Large intestine (tissue), 3 donors: Measurements from ENCODE around the gene ANKRD18B. TPM values are rescaled to one million over a fixed set of nuclear protein-coding genes. Genes with fewer than 3 reads are reported as not detected.
"Not testable (repeated sequence)": the region's sequence is repeated elsewhere in the genome, so short reads cannot be mapped to it uniquely, and the experiment has no call there.

Source experiments
- DNase-seq, 2 donors: peaks; one replicate each; pipeline versions ENCODE4 v3.0.0 to v3.0.0-alpha.2; 2013
- H3K27ac ChIP-seq: one replicate; pipeline ENCODE4 v1.5.1; 2013; ENCODE audit warnings: low read length
- H3K27me3 ChIP-seq: 2 replicates; pipeline ENCODE4 v1.6.1; 2013; ENCODE audit warnings: low read length; ENCODE audit not compliant: control insufficient read depth, insufficient read depth
- H3K36me3 ChIP-seq: 2 replicates; pipeline ENCODE4 v1.6.1; 2013; ENCODE audit warnings: low read length; ENCODE audit not compliant: control insufficient read depth, insufficient read depth
- H3K4me1 ChIP-seq: one replicate; pipeline ENCODE4 v1.6.1; 2013; ENCODE audit warnings: low read length; ENCODE audit not compliant: control insufficient read depth, insufficient read depth
- H3K4me3 ChIP-seq: one replicate; pipeline ENCODE4 v1.5.1; 2013; ENCODE audit warnings: low read length
- H3K9me3 ChIP-seq: one replicate; pipeline ENCODE4 v1.6.1; 2013; ENCODE audit warnings: mild to moderate bottlenecking, low read depth, low read length, moderate library complexity; ENCODE audit not compliant: control insufficient read depth
- WGBS: methylation state at CpG from one replicate; pipeline ENCODE4 v1.1.5; 2013; ENCODE audit warnings: low lambda C conversion rate; ENCODE audit not compliant: insufficient coverage; 5-methylcytosine and 5-hydroxymethylcytosine counted together
- polyA plus RNA-seq: library from polyadenylated mRNA; unstranded; fragments of 120-200 nt; gene quantifications from one replicate; pipeline ENCODE4 v1.2.1, GENCODE V29; 2013

The ANKRD18B gene
- polyA plus RNA-seq, 1 donor: 0.22 TPM

DNA sequence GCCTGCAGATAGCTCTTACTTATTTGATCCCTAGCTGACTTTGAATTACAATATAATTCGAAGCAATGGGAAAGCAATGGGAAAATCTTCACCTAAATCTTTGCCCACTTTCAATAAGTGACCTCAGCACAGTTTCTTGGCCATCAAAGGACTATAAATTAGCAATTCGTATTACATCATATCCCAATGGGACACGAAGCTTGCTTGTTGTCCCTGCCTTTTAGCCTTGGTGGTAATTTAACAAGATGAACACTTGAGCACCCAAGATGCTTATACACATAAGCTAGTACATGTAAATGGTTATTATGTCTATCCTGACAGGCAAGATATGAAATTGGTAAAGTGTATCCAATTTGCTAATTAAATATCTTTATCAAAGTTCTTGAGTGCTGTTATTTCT, 9.9 kb downstream of the ANKRD18B start:
- not testable (repeated sequence) for H3K36me3 ChIP-seq, DNase-seq, H3K27me3 ChIP-seq, H3K4me1 ChIP-seq, H3K9me3 ChIP-seq, H3K4me3 ChIP-seq, H3K27ac ChIP-seq
- WGBS: no CpG with 5 or more reads among the region's 3 CpGs

DNA sequence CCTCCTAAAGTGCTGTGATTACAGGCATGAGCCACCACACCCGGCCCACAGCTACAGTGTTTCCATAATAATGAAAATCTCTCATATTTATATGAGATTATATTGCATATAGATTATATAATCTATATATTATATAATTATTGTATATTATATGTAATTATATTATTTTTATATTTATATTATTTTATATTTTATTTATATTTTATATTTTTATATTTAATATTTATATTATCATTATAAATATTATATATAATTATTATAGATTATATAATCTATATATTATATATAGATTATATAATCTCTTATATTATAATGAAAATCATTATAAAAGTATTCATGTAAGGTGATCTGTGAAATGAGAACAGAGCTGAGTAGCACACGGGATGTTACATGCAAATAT, 11.5 kb downstream of the ANKRD18B start:
- no peak for DNase-seq
- Histone ChIP-seq H3K27me3 (no peaks in the 10 kb centered on the region), H3K4me1 (no peaks in the 10 kb centered on the region), H3K9me3 (no peaks in the 10 kb centered on the region), H3K4me3 (no peak overlapping the region), H3K27ac (no peak overlapping the region), H3K36me3 (no peaks in the 10 kb centered on the region)
- no CpG with 5 or more reads among the region's 2 CpGs for WGBS

DNA sequence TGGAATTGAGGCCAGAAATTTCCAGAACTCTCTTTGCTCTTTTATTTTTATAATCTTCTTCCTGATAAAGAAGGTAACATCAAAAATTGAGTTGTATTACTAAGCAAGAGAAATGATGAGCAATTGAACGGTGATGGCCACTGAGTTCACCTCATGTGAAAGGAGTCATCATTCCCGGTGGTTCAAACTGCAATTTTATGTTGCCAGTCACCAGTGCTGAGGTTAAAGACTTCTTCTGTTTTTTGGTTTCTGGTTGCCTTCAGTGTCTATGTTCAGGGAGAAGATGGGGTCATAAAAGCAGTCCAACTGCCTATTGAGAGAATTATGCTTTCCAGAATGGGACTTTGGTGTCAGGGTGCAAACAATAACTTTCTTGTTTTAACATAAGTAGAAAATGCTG, 19.4 kb downstream of the ANKRD18B start:
- not testable (repeated sequence) for H3K27me3 ChIP-seq, H3K4me3 ChIP-seq, H3K4me1 ChIP-seq, DNase-seq, H3K9me3 ChIP-seq, H3K27ac ChIP-seq, H3K36me3 ChIP-seq
- WGBS: no CpG with 5 or more reads among the region's 2 CpGs

DNA sequence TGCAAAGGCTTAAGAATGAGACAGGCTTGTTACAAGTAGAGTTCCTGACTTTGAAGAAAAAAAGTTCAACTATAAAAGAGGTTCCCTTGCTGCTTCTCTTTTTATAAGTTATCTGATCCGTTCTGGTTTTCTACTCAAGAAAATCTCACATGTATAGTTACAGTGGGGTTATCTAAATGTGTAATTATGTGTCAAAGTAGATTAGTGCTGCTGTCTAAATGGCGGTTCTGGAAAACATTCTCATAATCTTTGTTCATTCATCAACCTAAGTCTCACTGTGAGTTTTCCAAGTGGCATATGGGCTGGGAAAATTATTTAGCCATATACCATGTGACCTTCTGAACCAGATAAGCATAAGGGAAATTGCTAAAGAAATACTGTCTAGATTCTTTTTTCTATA, 21.7 kb downstream of the ANKRD18B start:
- not testable (repeated sequence) for H3K27ac ChIP-seq, H3K4me1 ChIP-seq, H3K27me3 ChIP-seq, DNase-seq, H3K36me3 ChIP-seq, H3K9me3 ChIP-seq, H3K4me3 ChIP-seq
- no CpG with 5 or more reads among the region's 2 CpGs for WGBS

DNA sequence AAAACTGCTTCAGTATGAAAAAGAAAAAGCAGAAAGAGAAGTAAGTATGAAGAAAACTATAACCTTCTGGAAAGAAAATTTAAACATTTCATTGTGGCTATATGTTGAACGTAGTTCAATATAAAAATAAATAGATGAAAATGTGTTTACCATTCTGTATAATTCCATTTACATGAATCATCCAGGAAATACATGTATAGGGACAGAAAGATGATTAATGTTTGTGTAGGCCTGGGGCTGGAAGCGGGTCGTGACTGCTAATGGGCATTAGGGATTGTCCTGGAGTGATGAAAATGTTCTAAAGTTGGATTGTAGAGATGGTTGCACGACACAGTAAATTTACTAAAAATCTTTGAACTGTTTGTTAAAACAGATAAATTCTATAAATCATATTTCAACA, 24.8 kb downstream of the ANKRD18B start:
- H3K27me3 ChIP-seq, H3K4me1 ChIP-seq, H3K36me3 ChIP-seq, DNase-seq, H3K4me3 ChIP-seq, H3K9me3 ChIP-seq, H3K27ac ChIP-seq: not testable (repeated sequence)
- 80% methylated on average over 1 of the region's 4 CpGs for WGBS

DNA sequence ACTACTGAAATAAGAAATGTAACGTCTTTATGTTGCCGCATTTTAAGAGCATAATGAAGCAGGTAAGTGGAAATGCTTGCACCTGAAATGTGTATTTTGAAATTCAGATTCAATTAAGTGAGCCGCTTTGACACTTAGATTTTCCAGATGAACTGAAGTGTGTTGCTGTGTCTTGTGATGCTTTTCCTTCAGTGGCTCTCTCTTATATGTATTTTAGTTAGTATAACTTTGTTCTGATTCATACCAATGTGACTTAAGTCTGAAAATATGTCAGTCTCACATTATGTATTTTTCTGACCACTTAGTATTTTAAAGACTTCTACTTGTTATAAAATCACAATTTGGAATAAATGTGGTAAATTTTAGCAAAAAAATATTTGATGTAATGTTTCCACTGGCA, 25.4 kb downstream of the ANKRD18B start:
- no CpG with 5 or more reads among the region's 3 CpGs for WGBS
- H3K4me3 ChIP-seq, DNase-seq, H3K36me3 ChIP-seq, H3K27me3 ChIP-seq, H3K9me3 ChIP-seq, H3K27ac ChIP-seq, H3K4me1 ChIP-seq: not testable (repeated sequence)

DNA sequence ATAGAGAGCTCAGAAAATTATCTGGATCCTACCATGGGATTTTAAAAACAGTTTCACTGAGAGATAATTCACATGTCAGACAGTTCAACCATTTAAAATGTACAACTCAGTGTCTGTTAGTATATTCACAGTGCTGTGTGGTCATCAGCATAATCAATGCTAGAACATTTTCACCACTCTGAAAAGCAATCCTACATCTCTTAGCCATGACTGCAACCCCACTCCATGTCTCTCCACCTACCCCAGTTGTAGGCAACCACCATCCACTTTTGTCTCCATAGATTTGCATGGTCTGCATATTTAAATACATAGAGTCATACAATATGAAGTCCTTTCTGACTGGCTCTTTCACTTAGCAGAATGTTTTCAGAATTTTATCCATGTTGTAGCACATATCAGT, 27.1 kb downstream of the ANKRD18B start:
- H3K27me3 ChIP-seq, H3K27ac ChIP-seq, H3K36me3 ChIP-seq, H3K9me3 ChIP-seq, DNase-seq, H3K4me3 ChIP-seq, H3K4me1 ChIP-seq: not testable (repeated sequence)

DNA sequence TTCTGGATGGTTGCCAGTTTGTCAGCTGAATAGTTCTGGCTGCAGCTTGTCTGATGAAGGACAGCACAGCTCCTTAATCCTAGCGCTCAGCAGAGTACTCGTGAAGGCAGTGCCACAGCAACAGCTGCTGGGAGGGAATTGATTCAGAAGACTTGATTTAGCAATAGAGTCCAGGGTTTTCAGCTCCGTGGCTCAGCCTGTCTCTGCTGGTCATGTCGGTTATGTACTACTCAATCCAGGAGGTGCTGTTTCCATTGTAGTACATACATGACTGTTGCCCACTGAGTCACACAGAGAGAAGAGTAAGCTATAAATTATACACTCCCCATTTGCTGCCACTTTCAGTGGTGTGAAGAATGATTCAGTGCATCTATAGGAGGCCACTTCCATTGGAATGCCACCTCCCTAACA, 28.3 kb downstream of the ANKRD18B start:
- not testable (repeated sequence) for H3K27ac ChIP-seq, H3K4me3 ChIP-seq, H3K36me3 ChIP-seq, H3K27me3 ChIP-seq, H3K4me1 ChIP-seq, DNase-seq, H3K9me3 ChIP-seq
- WGBS: no CpG with 5 or more reads among the region's 4 CpGs

DNA sequence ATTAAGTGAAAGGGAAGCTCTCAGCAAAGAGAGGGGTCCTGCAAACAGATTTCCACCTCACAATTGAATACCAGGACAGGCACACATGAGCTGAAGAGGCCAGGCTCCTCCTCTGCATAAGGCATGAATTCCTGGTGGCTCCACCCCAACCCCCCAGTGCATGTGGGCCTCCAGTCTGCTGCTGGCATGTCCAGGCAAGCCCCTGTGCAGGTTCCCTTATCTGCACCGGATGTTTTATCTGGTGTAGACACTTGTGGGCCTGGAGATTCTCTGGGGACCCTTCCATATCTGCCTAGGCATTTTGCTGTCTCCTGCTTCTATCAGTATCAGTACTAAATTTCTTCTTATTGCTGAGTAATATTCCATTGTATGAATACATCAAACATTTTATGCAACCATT, 36.2 kb downstream of the ANKRD18B start:
- H3K4me3 ChIP-seq, H3K4me1 ChIP-seq, DNase-seq, H3K9me3 ChIP-seq, H3K27ac ChIP-seq, H3K27me3 ChIP-seq, H3K36me3 ChIP-seq: not testable (repeated sequence)
- no CpG with 5 or more reads among the region's 1 CpG for whole genome bisulfite sequencing

DNA sequence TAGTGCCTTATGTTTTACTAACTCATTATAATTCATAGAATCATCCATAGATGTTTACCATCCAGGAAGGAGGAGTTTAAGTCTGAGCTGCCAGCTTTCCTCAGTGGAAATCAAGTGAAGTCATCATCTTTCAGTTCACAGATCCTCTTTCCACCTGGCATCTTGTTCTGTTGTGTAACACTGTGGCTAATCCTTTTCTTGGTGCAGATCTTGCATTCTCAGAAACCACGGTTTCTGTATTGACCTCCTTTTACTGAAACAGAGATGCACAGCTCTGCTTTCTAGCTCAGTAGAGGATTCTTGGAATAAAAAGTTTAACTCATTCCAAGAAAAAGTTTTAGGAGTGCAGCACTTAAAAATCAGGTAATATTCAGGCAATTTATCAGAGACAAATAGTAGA, 38.1 kb downstream of the ANKRD18B start:
- H3K27me3 ChIP-seq, H3K36me3 ChIP-seq, H3K9me3 ChIP-seq, DNase-seq, H3K27ac ChIP-seq, H3K4me1 ChIP-seq, H3K4me3 ChIP-seq: not testable (repeated sequence)
- whole genome bisulfite sequencing: no CpG with 5 or more reads among the region's 1 CpG

DNA sequence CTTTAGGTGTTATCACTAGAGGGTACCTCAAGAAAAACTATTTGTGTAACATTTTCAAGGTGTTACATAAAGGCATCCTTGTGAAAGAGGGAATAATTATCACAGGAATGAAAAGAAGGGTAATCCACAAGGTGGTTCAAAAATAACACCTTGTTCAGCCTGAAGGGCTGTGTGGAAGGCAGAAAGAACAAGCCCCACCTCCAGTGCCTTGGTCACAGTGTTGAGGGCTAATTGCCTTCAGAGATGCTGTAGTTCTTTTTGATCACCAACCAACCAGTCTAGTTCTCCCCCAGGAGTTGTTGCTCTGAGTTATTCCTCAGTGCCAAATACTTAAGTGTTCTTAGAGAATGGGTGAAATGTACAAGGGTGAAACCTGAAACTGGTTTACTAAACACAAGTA, 43.7 kb downstream of the ANKRD18B start:
- not testable (repeated sequence) for DNase-seq, H3K9me3 ChIP-seq, H3K27me3 ChIP-seq

DNA sequence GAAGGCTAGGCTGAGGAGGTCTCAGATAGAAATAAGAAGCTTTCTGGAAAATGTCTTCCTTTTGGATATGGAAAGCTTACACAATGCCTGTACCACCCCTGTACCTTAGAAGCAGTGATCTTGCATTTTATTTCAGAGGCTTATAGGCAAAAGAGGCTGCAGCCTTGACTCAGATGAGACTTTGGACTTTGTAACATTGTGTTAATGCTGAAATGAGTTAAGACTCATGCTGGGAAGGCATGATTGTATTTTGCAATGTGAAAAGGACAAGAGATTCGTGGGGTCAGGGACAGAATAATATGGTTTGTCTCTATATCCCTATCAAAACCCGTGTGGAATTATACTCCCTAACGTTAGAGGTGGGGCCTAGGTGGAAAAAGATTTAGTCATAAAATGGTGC, 53.7 kb downstream of the ANKRD18B start:
- no CpG with 5 or more reads among the region's 3 CpGs for WGBS
- H3K27ac ChIP-seq: peak overlapping the region; percentile 71
- H3K4me1 ChIP-seq, H3K36me3 ChIP-seq, H3K9me3 ChIP-seq, H3K27me3 ChIP-seq, H3K4me3 ChIP-seq: not testable (repeated sequence)
- DNase-seq: peak; percentile 52 to 79

More for the DNA sequence above, 43.7 kb downstream of the ANKRD18B start:
- not testable (repeated sequence) for H3K4me3 ChIP-seq, H3K4me1 ChIP-seq, H3K27ac ChIP-seq, H3K36me3 ChIP-seq
